A549 (cell line): ENCODE data around the gene OVOL1.

Experiments
- CEBPB ChIP-seq, 2 experiments: fragments of >200 bp in 1 of 2; sonication (Bioruptor Twin) in 1 of 2; formaldehyde crosslinking in 1 of 2; IDR thresholded peaks; 2 replicates each; pipeline ENCODE4 v1.6.1; 2012 to 2016
- CHD4 ChIP-seq: fragments of 200-600 bp; sonication (generic); IDR thresholded peaks from 2 replicates; pipeline ENCODE4 v1.6.1; 2016; ENCODE audit warnings: antibody characterized with exemption, mild to moderate bottlenecking, borderline replicate concordance
- CTCF ChIP-seq: fragments of >200 bp; sonication (Bioruptor Twin); formaldehyde crosslinking; IDR thresholded peaks from 3 replicates; pipeline ENCODE4 v1.5.1; 2016
- HOXA7 ChIP-seq: fragments of 250-450 bp; sonication (Bioruptor Pico); IDR thresholded peaks from 2 replicates; pipeline ENCODE4 v1.5.0; 2020; ENCODE audit warnings: mild to moderate bottlenecking, moderate library complexity
- JUN ChIP-seq, 2 experiments: fragments of >200 bp; sonication (Bioruptor Twin); formaldehyde crosslinking; IDR thresholded peaks; 2 replicates in 1 of 2; 3 replicates in 1 of 2; pipeline ENCODE4 v1.6.1; 2016 to 2017
- NFE2L2 ChIP-seq: fragments of 150-350 bp; conservative IDR thresholded peaks from 2 replicates; pipeline ENCODE4 v1.6.1; 2014; ENCODE audit warnings: low read length
- POLR2A ChIP-seq: IDR thresholded peaks from 2 replicates; pipeline ENCODE4 v1.6.1; 2012; ENCODE audit warnings: mild to moderate bottlenecking, low read length
- POLR2AphosphoS2 ChIP-seq: conservative IDR thresholded peaks from 2 replicates; pipeline ENCODE4 v1.6.1; 2012; ENCODE audit warnings: low read length, improper control_type of control experiment, inconsistent platforms

DNA sequence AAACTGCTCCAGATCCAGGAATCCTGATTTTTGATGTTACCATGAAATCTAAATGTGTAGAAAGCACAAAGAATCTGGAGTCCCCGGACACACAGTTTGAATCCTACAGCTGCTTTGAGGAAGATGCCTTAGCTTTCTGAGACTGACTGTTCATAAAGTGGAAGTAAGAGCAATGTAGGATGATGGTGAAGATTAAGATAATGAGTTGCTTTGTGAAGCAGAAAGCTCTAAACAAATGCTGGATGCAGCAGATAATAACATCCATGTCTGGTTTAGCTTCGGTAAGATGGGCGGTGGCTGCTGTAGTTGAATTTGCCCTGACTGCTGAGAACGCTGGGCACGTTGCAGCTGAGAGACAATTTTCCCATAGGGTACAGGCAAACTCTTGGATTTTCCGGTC is 20.1 kb downstream of the OVOL1 start:
- no peak for TF ChIP-seq JUN (IDR thresholded peaks at IDR 0.05)
- TF ChIP-seq CTCF: no peak
- no peak for TF ChIP-seq NFE2L2
- no peak for TF ChIP-seq POLR2A
- TF ChIP-seq CHD4: no peak
- no peak for TF ChIP-seq POLR2AphosphoS2
- TF ChIP-seq HOXA7 (CRISPR knock-in tag): no peak
- no peak for TF ChIP-seq CEBPB (IDR thresholded peaks at IDR 0.05)
